Esophagus squamous epithelium (tissue), 4 donors: ENCODE results near the gene SH3PXD2B.

Experiments used
- POLR2A ChIP-seq, 4 donors: fragments of 450-650 bp; IDR thresholded peaks; one replicate each; pipeline ENCODE4 v1.6.1; 2017; ENCODE audit warnings: antibody characterized with exemption in 4 of 4, mild to moderate bottlenecking in 4 of 4, moderate library complexity in 3 of 4
- TF ChIP-seq, protein P1 (sequence below), 6 experiments: fragments of 450-650 bp in 4 of 6; fragments of 200-600 bp in 2 of 6; sonication (generic) in 2 of 6; IDR thresholded peaks; one replicate each; pipeline ENCODE4 v1.5.1; 2016 to 2019; ENCODE audit warnings: antibody characterized with exemption in 6 of 6, mild to moderate bottlenecking in 4 of 6, moderate library complexity in 4 of 6

DNA sequence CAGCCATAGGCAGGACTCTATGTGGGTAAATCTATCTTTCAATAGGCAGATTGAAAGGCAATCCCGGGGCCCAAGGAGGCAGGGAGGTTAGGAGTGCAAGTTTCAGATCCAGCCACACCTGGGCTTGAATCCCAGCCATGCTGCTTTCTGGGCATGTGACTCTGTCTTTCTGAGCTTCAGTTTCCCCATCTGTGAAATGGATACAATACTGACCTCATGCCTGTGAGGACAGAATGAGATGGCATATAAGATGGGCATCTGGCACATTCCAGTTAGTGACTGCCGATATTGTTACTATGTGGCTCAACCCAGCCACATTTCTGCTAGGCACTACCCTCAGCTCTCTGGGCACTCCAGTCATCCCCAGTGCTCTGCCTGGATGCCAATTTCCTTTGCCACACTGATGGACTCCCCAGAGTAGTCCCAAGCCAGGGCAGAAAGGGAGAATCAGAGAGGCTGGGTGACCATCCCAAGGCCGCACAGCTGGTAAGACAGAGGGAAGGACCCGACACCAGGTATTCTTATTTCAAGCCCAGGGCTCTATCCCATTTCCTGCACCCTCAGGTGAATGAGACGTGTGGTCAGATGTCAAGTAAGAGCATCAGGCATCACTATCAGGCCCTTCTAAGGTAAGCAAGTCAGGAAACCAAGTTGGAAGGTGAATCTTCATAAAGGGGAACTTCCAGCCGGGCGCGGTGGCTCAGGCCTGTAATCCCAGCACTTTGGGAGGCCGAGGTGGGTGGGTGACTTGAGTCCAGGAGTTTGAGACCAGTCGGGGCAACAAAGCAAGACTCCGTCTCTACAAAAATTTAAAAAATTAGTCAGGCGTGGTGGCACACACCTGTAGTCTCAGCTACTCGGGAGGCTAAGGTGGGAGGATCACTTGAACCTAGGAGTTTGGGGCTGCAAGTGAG lies 38.7 kb downstream of the SH3PXD2B start:
- TF ChIP-seq, protein P1, sequence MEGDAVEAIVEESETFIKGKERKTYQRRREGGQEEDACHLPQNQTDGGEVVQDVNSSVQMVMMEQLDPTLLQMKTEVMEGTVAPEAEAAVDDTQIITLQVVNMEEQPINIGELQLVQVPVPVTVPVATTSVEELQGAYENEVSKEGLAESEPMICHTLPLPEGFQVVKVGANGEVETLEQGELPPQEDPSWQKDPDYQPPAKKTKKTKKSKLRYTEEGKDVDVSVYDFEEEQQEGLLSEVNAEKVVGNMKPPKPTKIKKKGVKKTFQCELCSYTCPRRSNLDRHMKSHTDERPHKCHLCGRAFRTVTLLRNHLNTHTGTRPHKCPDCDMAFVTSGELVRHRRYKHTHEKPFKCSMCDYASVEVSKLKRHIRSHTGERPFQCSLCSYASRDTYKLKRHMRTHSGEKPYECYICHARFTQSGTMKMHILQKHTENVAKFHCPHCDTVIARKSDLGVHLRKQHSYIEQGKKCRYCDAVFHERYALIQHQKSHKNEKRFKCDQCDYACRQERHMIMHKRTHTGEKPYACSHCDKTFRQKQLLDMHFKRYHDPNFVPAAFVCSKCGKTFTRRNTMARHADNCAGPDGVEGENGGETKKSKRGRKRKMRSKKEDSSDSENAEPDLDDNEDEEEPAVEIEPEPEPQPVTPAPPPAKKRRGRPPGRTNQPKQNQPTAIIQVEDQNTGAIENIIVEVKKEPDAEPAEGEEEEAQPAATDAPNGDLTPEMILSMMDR (IDR thresholded peaks at IDR 0.05): no peak
- no peak for TF ChIP-seq POLR2A (IDR thresholded peaks at IDR 0.05)
